CD1c-positive myeloid dendritic cell (primary cell): Measurements from ENCODE around the gene RHBDD2.

ENCODE experiments used
- DNase-seq: peaks from one replicate; pipeline ENCODE4 v3.0.0-alpha.2; 2016; ENCODE audit errors: extremely low spot score

Gene RHBDD2

DNA sequence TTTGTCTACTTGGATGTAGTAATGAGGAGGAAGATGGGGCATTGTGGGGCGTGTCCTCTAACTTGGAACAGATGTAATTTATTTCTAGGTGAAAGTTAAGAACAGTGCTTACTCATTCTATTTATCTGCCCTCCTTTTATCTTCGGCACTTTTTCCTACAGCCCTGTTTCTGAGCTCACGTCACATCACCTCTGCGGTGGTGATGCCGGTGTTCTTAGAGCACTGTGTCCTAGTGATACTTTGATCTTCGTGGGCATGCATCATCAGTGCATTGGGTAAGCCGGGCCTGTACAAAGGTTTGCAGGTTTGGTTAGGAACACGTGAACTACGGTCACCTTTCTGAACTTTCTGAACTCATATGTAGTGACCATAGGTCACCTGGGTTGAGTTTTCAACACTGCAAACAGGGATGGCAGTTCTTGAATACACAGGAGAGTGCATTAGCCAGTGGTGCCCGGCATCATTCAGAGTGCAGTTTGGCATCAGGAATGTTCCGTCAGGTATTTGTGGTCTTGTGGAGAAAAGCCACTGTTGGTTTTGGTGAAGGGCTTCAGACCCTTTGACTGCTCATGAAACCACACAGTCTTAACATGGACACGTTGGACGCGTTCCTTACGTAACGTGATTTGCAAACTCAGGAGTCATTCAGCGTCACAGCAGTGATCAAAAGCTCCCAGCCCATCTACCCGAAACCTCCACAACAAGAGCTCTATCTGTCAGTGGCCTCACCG is 41.8 kb downstream of the RHBDD2 start:
- DNase-seq: no peak

- no peak for DNase-seq
Observed at GRCh38 chr7:75921479-75921878, 42.6 kb downstream of the RHBDD2 start.

DNA sequence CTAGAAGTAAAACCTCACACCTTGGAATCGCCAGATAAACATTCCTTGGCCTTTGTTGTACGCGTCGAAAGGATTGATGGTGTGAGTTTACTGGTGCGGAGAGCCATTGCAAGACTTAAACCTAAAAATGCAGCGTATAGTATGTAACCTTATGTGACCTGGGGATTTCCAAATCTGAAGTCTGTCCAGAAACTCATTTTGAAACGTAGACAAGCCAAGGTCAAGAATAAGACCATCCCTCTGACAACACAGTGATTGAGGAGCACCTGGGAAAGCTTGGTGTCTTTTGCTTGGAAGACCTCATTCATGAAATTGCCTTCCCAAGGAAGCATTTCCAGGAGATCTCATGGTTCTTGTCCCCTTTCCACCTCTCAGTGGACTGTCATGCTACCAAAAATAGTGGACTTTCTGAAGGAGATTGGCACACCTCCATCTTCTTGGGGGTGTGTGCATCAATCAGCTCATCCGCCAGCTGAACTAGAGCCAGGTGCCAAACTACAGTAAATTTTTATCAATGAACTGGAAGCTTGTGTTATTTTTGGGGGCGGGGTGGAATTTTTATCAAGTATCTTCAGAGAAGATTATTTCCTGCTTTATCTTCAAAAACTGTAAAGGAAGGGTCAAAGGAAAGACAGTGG is 44.3 kb downstream of the RHBDD2 start:
- DNase-seq: no peak

DNA sequence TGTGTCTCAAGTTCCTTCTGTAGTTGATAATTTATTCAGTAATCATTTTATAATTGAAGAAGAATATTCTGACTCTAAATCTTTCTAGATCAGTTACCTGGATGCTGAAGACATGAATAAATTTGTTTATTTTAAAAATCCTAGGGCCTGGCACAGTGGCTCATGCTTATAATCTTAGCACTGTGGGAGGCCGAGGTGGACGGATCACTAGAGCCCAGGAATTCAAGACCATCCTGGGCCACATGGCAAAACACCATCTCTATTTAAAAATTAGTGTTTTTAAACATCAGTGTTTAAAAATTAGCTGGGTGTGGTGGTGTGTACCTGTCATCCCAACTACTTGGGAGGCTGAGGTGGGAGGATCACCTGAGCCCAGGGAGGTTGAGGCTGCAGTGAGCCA is 45.4 kb downstream of the RHBDD2 start:
- DNase-seq: no peak

DNA sequence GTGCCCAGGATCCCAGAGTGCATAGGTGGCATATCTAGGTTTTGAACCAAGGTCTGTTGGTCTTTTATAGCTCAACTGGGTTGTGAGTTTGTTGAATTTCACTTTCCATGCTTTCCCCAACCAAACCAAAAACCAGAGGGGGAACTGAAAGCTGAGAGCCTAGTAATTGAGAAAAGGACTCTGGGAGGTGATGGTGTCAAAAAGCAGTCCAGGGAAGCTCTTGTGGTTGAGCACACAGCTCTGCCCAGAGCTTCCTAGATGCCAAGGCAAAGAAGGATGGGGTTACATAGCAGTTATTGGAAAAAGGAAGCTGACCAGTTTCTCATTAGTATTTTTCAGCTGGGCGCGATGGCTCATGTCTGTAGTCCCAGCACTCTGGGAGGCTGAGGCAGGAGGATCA is 46.1 kb downstream of the RHBDD2 start:
- peak; percentile 75 for DNase-seq

GRCh38 chr7:75925717-75926435 is 47.0 kb downstream of the RHBDD2 start:
- no peak for DNase-seq

GRCh38 chr7:75928568-75928914 is 49.7 kb downstream of the RHBDD2 start:
- DNase-seq: no peak

DNA sequence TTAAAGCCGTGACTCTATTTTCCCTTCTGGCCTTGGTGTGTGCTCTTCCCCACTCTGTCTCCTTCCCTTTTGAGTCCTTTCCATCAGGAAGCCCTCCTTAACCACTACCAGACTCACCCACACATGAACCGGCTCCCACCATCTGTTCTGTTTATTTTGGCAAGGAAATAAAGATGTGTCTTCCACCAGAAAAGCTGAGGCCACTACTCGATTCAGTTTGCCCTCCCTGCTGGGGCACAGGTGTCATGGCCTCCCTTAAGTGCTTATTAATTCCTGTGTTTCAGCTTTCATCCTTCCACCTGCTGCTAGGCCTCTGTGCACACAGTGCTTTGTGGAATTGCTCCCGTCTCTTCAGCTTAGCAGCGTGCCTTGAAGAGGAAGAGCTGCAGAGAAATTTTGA is 52.8 kb downstream of the RHBDD2 start:
- DNase-seq: no peak

DNA sequence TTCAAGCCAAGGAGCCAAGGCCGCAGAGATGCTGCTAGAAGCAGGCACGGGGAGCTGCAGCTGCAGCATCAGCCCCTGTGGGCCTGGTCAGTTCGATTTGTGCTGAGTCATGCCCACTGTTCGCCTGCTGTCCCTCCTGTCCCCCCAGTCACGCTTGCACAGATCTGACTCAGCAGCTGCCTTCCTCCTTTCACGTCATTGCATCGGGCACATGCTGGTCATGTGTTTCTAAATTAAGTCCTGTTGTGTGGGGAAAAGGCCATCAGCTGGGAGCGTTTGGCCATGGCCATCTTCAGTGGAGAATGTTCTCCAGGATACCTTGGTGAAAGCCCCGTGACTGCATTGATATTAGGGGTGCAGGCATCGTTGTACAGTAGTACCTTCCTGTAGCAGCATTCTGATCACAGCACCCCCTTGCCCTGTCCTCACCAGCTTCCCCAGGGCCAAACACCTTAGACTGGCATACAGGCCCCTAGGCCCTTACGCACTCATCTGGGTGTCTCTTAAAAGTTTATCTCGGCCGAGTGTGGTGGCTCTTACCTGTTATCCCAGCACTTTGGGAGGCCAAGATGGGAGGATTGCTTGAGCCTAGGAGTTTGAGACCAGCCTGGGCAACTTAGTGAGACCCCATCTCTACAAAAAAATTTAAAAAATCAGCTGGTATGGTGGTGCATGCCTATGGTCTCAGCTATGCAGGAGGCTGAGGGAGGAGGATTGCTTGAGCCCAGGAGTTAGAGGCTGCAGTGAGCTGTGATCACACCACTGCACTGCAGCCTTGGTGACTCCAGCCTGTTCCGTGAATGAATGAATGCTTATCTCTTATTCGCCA is 59.3 kb downstream of the RHBDD2 start:
- DNase-seq: peak; percentile 77
